Neural crest cell (in vitro differentiated cells): ENCODE data around the gene POLR1C. TPM values are rescaled to one million over a fixed set of nuclear protein-coding genes. Genes with fewer than 3 reads are reported as not detected.
"Not testable (repeated sequence)": the region's sequence is repeated elsewhere in the genome, so short reads cannot be mapped to it uniquely, and the experiment has no call there.

Experiments used
- DNase-seq: peaks from one replicate; pipeline ENCODE4 v3.0.0; 2021; ENCODE audit warnings: low read depth, mixed read lengths, low spot score
- H3K27ac Mint-ChIP-seq: one replicate; pipeline ENCODE4 v1.8.0; 2021; ENCODE audit warnings: mild to moderate bottlenecking, mixed read lengths; ENCODE audit not compliant: unreplicated experiment
- H3K27me3 Mint-ChIP-seq: 2 replicates; pipeline ENCODE4 v1.8.0; 2021; ENCODE audit warnings: low read depth, mild to moderate bottlenecking, mixed read lengths
- H3K36me3 Mint-ChIP-seq: 2 replicates; pipeline ENCODE4 v1.8.0; 2021; ENCODE audit warnings: low read depth, mild to moderate bottlenecking, mixed read lengths
- H3K4me1 Mint-ChIP-seq: 2 replicates; pipeline ENCODE4 v1.8.0; 2021; ENCODE audit warnings: mixed read lengths
- H3K4me3 Mint-ChIP-seq: one replicate; pipeline ENCODE4 v1.8.0; 2021; ENCODE audit warnings: mild to moderate bottlenecking, mixed read lengths
- H3K9me3 Mint-ChIP-seq: 2 replicates; pipeline ENCODE4 v1.8.0; 2021; ENCODE audit warnings: mixed read lengths
- total RNA-seq: library from RNA; stranded (reverse); gene quantifications from 2 replicates; pipeline ENCODE4 v1.2.1, GENCODE V29; 2021
- TF ChIP-seq, protein P1 (sequence below): fragments of 200-600 bp; sonication (generic); conservative IDR thresholded peaks from 2 replicates; pipeline ENCODE4 v1.5.0; 2021; ENCODE audit warnings: antibody characterized with exemption, mild to moderate bottlenecking

POLR1C gene
- total RNA-seq, 1 donor from 2014 or later, result 45.8 TPM

DNA sequence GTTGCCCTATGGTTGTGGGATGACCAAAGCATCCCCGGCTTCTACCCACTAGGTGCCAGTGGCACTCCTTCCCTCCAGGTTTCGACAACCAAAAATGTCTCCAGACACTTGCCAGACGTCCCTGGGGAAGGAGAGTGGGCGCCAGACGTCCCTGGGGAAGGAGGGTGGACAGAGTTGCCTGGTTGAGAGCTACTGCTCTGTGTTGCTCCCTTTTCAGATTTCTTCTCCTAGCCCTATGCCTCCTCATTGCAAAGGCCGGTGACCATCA is 19.8 kb upstream of the POLR1C start:
- peaks cover 4% of the 10 kb centered on the region for H3K36me3 Mint-ChIP-seq
- peaks cover 16% of the 10 kb centered on the region for H3K4me1 Mint-ChIP-seq
- TF ChIP-seq, protein P1, sequence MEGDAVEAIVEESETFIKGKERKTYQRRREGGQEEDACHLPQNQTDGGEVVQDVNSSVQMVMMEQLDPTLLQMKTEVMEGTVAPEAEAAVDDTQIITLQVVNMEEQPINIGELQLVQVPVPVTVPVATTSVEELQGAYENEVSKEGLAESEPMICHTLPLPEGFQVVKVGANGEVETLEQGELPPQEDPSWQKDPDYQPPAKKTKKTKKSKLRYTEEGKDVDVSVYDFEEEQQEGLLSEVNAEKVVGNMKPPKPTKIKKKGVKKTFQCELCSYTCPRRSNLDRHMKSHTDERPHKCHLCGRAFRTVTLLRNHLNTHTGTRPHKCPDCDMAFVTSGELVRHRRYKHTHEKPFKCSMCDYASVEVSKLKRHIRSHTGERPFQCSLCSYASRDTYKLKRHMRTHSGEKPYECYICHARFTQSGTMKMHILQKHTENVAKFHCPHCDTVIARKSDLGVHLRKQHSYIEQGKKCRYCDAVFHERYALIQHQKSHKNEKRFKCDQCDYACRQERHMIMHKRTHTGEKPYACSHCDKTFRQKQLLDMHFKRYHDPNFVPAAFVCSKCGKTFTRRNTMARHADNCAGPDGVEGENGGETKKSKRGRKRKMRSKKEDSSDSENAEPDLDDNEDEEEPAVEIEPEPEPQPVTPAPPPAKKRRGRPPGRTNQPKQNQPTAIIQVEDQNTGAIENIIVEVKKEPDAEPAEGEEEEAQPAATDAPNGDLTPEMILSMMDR, result no peak
- no peaks in the 10 kb centered on the region for H3K27me3 Mint-ChIP-seq
- DNase-seq, result no peak
- no peaks in the 10 kb centered on the region for H3K9me3 Mint-ChIP-seq
- no peak overlapping the region for H3K4me3 Mint-ChIP-seq
- no peak overlapping the region for H3K27ac Mint-ChIP-seq

DNA sequence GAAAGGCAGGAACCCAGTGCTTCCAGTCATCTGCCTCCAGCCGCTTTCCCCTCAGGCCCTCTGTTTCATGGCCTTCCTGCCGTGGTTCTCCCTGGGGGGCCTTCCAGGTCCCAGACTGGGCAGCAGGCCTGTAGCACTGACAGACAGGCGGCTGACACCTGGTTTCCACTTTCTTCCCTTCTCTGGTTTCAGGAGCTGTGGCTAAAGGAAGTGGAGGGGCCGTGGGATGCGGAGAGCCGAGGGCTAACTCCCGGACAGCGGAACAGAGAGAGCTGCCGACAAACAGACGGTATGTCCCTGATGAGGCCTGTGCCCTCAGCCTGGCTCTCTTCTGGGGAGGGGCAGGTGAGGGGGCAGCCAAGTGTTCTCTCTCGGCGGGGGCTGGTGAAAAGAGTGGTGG is 19.2 kb upstream of the POLR1C start:
- Mint-ChIP-seq H3K36me3 (peaks cover 5% of the 10 kb centered on the region), H3K9me3 (no peaks in the 10 kb centered on the region), H3K27me3 (no peaks in the 10 kb centered on the region), H3K4me1 (peaks cover 13% of the 10 kb centered on the region), H3K27ac (no peak overlapping the region), H3K4me3 (no peak overlapping the region)
- TF ChIP-seq, protein P1, result no peak
- no peak for DNase-seq

DNA sequence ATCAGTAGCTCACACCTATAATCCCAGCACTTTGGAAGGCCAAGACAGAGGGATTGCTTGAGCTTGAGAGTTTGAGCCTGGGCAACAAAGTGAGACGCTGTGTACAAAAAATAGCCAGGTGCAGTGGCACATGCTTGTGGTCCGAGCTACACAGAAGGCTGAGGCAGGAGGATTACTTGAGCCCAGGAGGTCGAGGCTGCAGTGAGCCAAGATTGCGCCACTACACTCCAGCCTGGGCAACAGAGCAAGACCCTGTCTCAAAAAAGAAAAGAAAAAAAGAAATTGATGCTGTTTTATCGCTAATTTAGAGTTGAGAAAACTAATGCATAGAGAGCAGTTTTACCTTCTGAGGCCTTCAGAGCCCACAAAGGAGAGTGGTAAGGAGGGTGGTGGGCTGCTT is 18.6 kb upstream of the POLR1C start:
- H3K36me3 Mint-ChIP-seq, H3K27me3 Mint-ChIP-seq, H3K4me3 Mint-ChIP-seq, H3K9me3 Mint-ChIP-seq, DNase-seq, H3K27ac Mint-ChIP-seq: not testable (repeated sequence)
- H3K4me1 Mint-ChIP-seq, result peaks cover 13% of the 10 kb centered on the region

DNA sequence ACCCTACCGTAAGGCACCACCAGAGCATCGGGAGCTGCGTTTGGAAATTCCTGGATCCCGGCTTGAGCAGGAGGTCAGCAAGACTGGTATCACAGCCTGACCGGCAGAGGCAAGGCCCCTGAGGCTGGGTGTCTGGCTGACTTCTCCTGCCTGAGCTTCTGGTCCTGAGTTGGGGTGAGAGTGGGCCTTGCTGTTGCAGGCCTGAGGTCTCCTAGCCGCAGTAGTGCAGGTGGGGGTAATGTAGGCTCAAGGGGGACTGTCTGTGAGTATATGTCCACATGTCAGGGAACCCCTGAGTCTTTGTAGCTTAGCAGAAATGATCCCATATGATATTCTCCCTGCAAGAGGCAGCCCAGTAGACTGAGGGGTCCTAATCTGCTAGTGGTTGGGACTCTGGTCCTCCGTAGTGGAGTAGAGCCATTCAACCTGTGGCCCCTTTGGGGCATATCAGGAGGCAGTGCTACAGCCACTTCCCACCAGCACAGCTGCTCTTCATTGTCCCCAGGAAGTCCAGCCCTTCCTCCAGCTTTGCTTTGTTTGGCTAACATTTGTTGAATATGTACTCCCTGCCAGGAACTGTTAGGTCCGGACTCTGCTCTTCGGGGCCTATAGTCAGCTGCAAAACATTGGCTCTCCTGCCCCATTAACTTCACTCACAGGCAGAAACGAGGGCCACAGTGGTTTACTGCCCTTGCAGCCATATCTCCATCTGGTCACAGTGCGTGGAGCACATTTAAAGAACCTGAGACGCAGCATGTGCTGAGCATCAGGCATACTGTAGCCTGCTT is 17.7 kb upstream of the POLR1C start:
- Mint-ChIP-seq H3K27ac (peak overlapping the region; percentile 57), H3K4me1 (peaks cover 8% of the 10 kb centered on the region), H3K4me3 (no peak overlapping the region), H3K27me3 (no peaks in the 10 kb centered on the region), H3K36me3 (peaks cover 7% of the 10 kb centered on the region), H3K9me3 (no peaks in the 10 kb centered on the region)
- no peak for DNase-seq
- TF ChIP-seq, protein P1, result no peak

DNA sequence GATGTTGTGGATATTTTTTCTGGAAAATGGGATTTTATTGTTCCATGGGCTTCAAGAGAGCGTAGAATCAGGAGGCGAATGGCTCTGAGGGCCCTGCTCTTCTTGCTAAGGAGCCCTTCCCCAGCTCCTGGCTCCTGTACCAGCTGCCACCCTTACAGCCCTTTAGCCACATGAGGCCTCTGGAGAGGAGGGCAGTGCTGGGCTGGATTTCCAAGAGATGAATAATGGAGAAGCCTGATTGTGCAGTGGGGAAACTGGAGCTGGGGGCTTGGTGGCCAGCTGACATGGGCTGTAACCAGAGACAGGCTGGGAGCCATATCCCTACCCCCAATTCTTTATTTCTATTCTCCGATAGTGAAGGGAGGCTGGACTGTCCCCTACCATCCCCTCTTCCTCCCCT is 16.0 kb upstream of the POLR1C start:
- Mint-ChIP-seq H3K9me3 (no peaks in the 10 kb centered on the region), H3K36me3 (peaks cover 7% of the 10 kb centered on the region), H3K4me1 (no peaks in the 10 kb centered on the region), H3K27me3 (no peaks in the 10 kb centered on the region), H3K27ac (no peak overlapping the region), H3K4me3 (no peak overlapping the region)
- no peak for DNase-seq
- TF ChIP-seq, protein P1, result no peak

DNA sequence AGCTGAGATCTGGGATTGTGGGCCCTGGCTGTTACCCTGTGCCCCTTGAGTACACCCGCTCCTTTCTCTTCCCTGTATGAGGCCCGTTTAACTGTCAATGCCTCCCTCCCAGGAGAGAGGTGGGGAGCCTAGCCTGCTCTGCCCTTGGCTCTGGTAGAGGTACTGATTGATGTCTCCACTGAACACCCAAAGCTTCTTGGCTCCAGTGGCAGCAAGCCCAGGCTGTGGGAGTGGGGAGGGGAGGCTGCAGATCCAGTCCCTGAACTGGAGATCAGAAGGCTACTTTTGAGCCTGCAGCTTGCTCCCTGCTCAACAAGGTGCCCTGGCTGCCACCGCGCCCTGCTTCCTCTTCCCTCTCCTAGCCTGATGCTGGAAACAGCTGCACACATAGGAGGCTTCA is 14.2 kb upstream of the POLR1C start:
- H3K27me3 Mint-ChIP-seq, result no peaks in the 10 kb centered on the region
- peaks cover 6% of the 10 kb centered on the region for H3K4me1 Mint-ChIP-seq
- H3K9me3 Mint-ChIP-seq, result no peaks in the 10 kb centered on the region
- TF ChIP-seq, protein P1, result no peak
- peak overlapping the region; percentile 57 for H3K27ac Mint-ChIP-seq
- H3K36me3 Mint-ChIP-seq, result peaks cover 7% of the 10 kb centered on the region
- H3K4me3 Mint-ChIP-seq, result no peak overlapping the region
- no peak for DNase-seq
